DMS153 treated with DMSO at 0.1 percent for 48 hours (cell line): ENCODE data around the gene SEC24D.

Experiments used
- DNase-seq: peaks from one replicate; lab custom pipeline; 2025; ENCODE audit not compliant: unreplicated experiment; lab: John Stamatoyannopoulos, UW

SEC24D gene

GRCh38 chr4:118753685-118754084 is 82.2 kb downstream of the SEC24D start:
- DNase-seq: no peak

- DNase-seq: no peak
These were observed 82.8 kb downstream of the SEC24D start for GRCh38 chr4:118753096-118753495.

DNA sequence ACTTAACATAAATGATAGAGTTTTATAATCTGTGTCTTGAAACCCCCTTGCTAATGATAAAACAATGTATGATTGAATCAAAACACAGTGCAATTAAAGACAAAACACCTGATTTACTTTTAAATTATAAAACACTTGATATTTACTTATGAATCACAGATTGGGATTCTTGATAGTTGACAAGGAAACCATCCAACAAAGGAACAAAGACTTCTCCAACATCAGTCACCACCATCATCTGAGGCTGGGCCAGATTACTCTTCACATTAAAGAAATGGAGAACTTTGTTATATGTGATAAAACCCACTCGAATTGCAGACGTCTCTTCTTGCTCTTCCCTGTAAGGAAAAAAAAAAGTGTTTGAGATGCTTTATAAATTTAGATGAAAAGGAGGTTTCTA is 83.4 kb downstream of the SEC24D start:
- DNase-seq: no peak

GRCh38 chr4:118751629-118752323 is 84.2 kb downstream of the SEC24D start:
- DNase-seq: no peak

- no peak for DNase-seq
These were observed 86.5 kb downstream of the SEC24D start for GRCh38 chr4:118749347-118749988.

DNA sequence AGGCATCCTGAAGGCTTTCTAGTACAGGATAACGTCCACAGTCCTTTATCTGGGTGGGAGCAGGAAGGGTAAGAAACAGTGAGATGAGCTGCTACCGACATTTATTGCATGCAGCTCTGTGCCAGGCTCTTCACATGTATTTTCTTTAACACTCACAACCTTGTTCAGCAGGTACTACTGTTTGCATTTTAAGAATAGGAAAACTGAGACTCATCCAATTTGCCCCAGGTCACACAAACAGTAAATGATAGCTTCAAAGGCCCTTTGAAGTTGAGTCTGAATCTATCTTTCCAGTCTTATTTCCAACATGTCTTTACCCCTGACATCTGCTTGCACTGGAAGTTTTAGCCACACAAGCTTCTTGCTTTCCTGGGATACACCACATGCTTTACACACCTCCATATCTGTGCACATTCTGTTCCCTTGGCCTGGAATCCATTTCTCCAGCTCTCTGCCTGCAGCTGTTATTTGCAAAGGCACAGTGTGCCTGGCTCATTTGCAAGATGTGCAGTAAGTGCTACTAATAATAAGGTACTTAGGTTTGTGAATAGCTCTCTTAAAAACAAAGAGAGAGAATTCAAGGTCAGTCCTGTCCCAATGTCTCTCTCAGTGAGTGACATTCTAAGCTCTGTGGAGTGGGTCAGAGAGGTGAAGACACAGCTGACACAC is 89.5 kb downstream of the SEC24D start:
- no peak for DNase-seq

- no peak for DNase-seq
These were observed 90.6 kb downstream of the SEC24D start for GRCh38 chr4:118745357-118745756.

- no peak for DNase-seq
These were observed 92.1 kb downstream of the SEC24D start for GRCh38 chr4:118743867-118744266.

- DNase-seq: no peak
These were observed 93.9 kb downstream of the SEC24D start for GRCh38 chr4:118742050-118742449.

- no peak for DNase-seq
These were observed 94.5 kb downstream of the SEC24D start for GRCh38 chr4:118741301-118741855.

DNA sequence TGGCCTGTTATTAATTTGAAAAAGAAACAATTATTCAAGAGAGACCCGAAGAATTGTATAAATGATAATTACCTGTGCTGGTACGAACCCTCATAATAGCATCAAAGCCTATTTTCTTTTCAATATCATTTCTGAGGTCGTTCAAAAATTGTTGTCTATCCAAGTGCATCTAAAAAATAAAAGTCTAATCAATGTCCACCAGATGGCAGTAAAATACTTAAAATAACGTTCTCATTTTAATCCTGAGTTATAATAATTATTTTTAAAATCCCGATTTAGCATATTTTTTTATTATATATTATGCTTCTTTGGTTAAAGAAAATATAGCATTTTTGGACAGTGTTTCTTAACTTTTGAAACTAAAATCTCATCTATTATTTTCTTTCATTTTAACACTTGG is 95.1 kb downstream of the SEC24D start:
- no peak for DNase-seq

DNA sequence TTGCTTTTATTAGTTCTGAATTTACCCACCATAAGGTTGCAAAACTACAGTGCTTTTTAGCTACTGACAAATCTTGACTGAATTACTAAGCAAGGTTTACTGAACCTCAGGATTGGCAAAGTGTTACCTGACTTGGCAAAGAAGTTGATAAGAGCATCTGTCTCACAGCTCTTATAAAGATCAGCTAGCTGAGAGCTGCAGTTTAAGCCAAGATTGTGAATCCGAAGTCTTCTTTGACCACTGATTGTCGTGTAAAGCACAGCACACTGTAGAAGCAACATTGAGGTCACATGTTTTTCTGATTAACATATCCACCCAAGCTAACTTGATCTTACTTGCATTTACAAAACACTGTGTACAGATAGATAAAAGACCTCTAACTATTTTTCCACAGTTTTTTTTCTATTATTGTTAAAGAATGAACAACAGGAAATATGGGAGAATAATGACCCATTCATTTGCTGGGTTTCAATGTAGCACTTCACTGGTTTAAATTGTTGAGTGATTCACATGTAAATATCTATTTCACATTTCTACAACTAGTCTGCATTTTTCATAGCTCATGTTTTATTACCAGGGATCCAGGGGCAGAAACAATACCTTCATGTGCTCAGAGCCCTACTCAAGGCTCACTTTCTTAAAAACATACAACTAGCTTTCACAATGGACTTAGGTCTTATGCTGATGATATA is 96.8 kb downstream of the SEC24D start:
- no peak for DNase-seq

DNA sequence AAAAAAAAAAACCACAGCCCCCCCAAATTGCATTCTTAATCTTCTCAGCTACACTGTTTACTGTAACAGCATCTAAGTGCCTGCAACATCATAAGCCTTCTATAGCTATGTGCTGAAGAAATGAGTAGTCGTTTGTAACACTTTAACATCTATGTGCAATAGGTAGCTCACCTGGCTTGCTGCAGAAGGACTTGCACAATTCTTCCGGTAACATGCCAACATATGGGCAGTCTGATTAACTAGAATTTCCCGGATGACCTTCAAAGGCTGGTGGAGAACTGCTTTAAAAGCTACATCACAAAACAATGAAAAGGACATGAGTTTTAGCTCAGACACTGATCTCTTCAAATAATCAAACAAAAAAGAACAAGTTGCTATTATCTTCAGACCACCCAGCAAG is 97.8 kb downstream of the SEC24D start:
- DNase-seq: no peak

DNA sequence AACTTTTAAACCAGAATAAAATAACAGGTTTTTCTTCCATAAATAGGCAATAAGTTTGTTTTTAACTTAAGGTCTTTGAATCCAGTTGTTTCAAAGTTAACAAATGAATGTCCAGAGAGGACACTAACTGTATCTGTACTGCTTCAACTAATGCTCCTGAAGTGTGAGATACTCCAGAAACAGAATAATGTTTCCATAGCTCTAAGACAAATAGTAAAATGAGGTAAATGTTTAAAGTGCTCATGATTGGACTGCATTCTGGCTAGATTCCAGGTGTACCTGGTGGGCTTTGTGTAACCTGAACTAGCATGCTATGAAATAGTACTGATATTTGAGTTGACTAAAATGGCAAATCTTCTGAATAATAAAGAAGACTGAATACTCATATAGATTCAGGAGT is 99.0 kb downstream of the SEC24D start:
- DNase-seq: no peak

- no peak for DNase-seq
These were observed 101.3 kb downstream of the SEC24D start for GRCh38 chr4:118734491-118735205.

GRCh38 chr4:118732591-118733330 is 103.2 kb downstream of the SEC24D start:
- DNase-seq: no peak

- DNase-seq: no peak
These were observed 105.2 kb downstream of the SEC24D start for GRCh38 chr4:118730683-118731082.

GRCh38 chr4:118729287-118730286 is 106.3 kb downstream of the SEC24D start:
- no peak for DNase-seq

GRCh38 chr4:118727360-118727759 is 108.6 kb downstream of the SEC24D start:
- DNase-seq: no peak
